T47D (cell line): ENCODE data around the gene TYMP.

Experiments
- DNase-seq, 2 experiments: peaks; one replicate each; pipeline versions ENCODE4 v3.0.0 to v3.0.0-alpha.2; 2011 to 2012; ENCODE audit warnings: low read depth in 1 of 2, low spot score in 1 of 2
- JUND ChIP-seq: IDR thresholded peaks from 2 replicates; pipeline ENCODE4 v1.6.1; 2012; ENCODE audit warnings: low read depth
- in situ Hi-C: cut with HindIII; loops from 2 replicates; pipeline ENCODE4 v1.10.0; 2016; ENCODE audit warnings: low sequenced_read_pairs, low pct_unique_long_range_greater_than_20kb

Gene TYMP

DNA sequence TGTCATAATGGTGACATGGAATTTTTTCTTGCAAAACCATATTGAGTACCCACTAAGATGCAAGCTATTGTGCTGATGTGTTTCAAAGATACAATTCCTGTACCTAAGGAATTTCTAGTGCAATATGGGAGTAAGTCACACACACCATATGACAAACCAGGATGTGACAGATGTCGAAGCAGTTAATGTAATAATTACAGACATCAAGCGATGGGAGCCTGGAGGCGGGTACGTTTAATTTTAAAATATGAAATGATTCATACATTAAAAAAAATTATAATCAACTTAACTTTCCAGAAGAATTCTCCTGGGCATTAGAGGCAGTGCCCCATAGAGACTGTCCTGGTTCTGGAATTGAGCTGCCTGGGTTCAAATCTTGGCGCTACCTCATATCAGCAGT, 26.9 kb upstream of the TYMP start:
- no peak for TF ChIP-seq JUND
- no peak for DNase-seq
- in situ Hi-C loops = no loop called here

DNA sequence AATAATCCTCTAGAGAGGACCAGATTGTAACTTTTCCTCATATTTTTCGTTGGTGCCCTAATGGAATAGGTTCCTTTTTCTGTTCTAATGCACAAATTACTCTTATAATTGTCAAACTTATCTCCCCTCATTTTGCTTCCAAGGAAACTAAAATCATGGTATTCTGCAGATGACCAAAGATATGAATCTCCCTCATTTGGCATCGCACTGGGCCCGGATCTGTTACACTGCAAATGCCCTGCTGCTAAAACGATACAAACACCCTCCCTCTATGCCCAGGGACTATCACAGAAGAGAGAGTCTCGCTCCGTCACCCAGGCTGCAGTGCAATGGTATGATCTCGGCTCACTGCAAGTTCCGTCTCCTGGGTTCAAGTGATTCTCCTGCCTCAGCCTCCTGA, 23.5 kb upstream of the TYMP start:
- in situ Hi-C loops = no loop called here
- TF ChIP-seq JUND = no peak
- no peak for DNase-seq

DNA sequence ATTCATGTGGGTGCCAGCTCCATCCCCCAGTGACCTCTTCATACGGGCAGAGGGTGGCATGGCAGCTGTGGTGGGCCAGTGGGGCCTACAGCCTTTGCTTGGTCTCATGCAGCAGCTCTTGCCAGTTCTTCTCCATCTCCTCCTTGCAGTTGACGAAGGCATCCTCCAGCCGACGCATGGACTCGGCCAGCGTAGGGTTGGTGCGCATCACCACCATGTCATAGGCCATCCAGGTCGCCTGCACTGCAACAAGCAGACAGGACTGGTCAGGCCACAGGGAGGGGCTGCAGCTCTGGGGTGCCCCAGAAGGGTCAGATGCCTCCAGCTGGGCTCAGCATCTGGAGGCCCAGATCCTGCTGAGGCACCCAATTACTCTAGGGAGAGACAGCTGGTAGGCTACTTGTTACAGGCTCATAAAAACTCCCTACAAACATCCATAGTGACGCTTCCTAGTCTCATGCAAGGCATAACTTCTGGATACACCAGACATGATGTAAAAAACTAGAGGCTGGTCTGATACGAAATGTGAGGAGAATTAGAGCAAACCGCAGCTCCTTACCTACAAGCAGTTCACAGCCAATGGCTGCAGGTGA, 21.4 kb upstream of the TYMP start:
- DNase-seq = no peak
- no peak for TF ChIP-seq JUND
- in situ Hi-C loops = no loop called here

DNA sequence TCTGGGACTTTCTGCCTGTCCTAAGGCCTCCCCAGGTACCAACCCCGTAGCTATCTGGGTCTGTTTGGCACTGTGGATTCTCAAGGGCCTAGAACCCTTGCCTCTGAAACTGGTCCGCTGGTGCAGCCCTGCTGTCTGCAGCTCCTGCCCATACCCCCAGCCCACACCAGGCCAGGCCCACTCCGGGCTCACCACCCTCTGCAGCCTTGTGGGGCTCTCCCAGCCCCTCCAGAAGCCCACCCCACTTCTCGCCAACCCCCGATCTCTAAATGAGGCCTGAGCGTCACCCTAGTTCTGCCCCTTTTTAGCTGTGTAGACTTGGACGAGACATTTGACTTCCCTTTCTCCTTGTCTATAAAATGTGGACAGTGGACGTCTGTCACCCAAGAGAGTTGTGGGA, 20.6 kb upstream of the TYMP start:
- DNase-seq = no peak
- no peak for TF ChIP-seq JUND
- in situ Hi-C loops = no loop called here

DNA sequence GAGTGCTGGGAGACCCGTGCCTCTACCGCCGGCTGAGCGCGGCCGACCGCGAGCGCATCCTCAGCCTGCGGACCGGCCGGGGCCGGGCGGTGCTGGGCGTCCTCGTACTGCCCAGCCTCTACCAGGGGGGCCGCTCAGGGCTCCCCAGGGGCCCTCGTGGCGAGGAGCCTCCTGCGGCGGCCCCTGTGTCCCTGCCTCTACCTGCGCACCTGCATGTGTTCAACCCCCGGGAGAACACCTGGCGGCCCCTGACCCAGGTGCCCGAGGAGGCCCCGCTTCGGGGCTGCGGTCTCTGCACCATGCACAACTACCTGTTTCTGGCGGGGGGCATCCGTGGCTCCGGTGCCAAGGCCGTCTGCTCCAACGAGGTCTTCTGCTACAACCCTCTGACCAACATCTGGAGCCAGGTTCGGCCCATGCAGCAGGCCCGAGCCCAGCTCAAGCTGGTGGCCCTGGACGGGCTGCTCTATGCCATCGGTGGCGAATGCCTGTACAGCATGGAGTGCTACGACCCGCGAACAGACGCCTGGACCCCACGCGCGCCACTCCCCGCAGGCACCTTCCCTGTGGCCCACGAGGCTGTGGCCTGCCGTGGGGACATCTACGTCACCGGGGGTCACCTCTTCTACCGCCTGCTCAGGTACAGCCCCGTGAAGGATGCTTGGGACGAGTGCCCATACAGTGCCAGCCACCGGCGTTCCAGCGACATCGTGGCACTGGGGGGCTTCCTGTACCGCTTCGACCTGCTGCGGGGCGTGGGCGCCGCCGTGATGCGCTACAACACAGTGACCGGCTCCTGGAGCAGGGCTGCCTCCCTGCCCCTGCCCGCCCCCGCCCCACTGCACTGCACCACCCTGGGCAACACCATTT, 19.3 kb upstream of the TYMP start:
- TF ChIP-seq JUND = no peak
- in situ Hi-C loops = no loop called here
- DNase-seq = no peak

DNA sequence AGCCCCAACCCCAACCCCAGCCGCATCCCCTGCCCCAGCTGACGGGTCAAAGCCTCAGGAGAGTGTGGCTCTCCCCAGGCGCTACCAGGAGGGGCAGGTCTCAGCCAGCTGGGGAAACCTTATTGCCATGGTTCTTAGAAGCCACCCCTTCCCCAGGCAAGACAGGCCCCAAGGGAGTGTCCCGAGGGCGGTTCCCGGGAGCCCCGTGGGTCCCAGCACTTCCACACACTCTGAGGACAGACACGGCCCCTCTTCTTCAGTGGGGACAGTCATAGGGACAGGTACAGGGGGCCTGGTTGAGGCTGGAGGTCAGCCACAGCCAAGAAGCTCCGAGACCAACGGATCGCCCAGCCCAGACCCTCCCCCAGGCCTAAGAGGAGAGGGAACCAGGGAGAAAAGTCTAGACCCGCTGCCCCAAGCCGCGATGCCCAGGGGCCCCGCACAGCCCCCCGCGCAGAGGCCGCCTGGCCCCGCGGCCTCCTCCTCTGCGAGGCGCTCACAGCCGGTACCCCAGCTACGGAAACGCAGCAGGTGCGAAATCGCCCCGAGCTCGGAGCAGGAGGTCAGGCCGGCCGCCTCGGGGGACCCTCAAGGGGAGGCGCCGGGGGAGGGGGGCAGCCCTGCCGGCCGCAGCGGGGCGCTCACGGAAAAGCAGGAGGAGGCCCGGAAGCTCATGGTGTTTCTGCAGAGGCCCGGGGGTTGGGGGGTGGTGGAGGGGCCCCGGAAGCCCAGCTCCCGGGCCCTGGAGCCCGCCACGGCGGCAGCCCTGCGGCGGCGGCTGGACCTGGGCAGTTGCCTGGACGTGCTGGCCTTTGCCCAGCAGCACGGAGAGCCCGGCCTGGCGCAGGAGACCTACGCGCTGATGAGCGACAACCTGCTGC, 18.5 kb upstream of the TYMP start:
- no peak for DNase-seq
- in situ Hi-C loops = no loop called here
- no peak for TF ChIP-seq JUND

DNA sequence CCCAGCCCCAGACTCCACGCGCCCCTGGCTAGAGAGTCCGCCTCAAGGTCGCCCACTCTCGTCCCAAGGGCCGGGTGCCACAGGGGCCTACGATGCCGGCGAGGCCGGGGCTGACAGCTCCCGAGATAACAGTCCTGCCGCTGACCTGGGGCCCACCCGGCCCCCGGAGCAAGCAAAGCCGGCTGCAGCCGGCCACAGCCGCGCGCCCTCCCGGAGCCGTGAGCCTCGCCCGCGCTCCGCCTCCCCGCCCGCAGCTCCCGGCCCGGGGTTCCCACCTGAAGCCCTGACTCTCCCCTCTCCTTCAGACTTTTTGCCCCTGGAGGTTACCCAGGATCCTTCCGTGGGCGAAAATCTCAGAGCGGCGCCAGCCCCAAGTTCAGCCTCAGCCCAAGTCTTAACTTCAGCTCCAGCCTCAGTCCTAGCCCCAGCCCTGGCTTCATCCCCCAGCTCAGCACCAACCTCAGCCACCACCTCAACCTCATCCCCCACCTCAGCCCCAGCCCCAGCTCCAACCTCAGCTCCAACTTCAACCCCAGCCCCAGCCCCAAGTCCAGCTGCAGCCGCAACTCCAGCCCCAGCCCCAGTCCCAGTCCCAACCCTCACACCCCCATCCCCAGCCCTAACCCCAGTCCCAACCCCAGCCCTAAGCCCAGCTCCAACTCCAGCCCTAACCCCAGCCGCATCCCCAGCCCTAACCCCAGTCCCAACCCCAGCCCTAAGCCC, 17.6 kb upstream of the TYMP start:
- in situ Hi-C loops = no loop called here
- no peak for DNase-seq
- no peak for TF ChIP-seq JUND

DNA sequence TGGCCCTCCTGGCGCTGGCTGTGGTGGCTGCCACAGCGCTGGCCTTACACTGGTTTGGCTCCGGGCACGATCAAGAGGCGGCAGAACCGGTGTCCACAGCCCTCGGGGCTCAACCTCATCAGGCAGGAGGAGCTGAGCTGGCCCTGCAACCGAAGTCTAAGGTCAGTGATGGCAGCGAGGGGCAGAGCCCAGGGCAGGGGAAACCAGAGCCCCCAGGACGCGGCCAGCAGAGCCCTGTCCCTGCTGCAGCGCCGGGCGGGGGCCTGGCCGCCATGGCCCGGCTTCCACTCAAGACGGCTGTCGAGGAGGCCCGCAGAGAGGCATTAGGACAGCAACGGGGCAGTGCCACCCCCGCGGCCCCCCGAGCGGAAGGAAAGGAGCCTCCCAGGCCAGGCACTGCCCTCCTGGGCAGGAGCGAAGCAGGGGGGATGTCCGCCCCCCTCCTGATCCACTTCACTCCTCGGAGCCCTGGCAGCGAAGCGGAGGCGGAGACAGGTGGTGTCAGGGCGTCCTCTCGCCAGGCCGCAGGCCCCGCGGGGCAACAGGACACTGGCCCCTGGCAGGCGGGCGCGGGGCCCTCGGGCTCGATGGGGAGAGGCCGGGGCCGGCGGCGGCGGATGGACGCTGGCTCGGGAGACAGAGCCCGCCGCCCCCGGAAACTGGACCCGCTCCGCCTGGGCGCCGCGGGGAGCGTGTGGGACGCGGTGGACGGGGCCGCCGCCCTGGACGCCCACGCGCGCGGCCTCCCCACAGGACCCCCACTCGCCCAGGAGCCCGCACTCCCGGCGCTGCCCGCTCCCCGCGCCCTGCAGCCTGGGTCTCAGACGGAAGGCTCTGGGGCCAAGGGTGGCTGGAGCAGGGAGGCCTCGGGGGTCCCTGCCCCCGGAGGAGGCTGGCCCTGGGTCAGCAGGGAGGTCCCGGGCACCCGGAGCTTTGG, 16.8 kb upstream of the TYMP start:
- peak in 1 of 2 experiments; percentile 38 for DNase-seq

DNA sequence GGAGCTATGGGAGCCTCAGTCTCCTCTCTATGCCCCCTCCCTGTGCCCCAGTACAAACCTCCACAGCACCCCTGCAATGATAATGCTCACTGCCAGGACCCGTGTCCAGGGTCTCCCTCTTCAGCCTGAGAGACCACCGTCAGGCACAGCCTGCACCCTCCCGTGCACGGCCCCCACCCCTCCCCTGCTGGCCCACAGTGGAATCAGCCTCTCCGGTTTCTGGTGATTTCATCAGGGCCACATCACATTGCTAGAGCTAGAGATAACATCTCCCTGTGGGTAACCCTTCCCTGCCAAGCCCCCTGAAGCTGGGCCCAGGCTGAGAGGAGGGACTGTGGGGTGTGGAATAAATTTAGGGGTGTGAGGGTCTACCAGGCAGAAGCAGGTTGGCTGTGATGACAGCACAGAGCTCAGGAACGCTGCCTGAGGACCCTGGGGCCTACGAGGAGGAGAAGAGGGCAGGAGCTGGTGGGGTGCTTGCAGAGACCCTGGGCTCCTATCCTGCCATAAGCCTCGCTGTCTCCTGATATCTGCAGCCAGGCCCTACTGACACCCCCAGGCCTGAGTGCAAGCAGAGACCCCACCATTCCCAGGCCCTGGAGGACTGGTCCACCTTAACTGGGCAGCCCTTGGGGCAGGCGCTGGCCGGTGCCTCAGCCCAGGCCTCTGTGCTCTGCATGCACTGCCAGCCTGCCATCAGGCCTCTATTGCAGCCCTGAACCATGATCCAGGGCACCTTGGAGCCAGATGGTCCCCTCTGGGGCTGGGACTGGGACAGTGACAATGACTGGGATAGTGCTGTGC, 15.9 kb upstream of the TYMP start, which contains the start of gene KLHDC7B:
Gene KLHDC7B (plus strand): TSS at position 378 of the 804 bp plus-strand sequence. CDS start 345 bp downstream, at position 723.
- DNase-seq = no peak

More for the DNA sequence above, 16.8 kb upstream of the TYMP start:
- in situ Hi-C loops = no loop called here
- no peak for TF ChIP-seq JUND

DNA sequence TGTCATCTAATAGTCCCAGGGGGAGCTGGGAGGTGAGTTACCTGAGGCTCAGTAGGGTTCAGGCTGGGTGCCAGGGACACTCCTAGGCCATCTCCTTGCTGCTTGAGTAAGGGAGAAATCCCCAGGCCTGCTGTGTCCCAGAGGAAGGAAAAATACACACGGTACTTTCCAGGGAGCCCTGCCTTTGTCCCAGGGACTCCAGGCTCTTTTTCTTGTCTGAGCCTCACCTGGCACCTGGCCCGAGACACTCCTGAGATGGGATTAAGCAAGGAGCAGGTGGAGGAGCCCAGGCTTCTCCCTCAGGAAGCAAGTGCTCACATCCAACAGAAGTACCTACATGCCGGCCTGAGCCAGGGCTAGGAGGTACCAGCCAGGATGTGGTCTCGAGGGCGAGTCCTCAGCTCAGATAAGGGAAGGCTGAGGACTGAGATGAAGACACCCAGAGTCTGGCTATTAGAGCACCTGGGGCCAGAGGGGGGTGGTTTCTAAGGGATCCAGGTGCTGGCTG, 15.0 kb upstream of the TYMP start:
- in situ Hi-C loops = no loop called here

More for the DNA sequence above, 15.9 kb upstream of the TYMP start, which contains the start of gene KLHDC7B:
- TF ChIP-seq JUND = no peak
- in situ Hi-C loops = no loop called here

More for the DNA sequence above, 15.0 kb upstream of the TYMP start:
- TF ChIP-seq JUND = no peak
- peak in 1 of 2 experiments; percentile 36 for DNase-seq
